GM19455 (cell line): Measurements from ENCODE around the gene KCTD1.

Source experiments
- ATAC-seq: cut with Tn5 transposase; IDR thresholded peaks from one replicate; pipeline ENCODE4 v1.9.1; 2021; ENCODE audit not compliant: unreplicated experiment

Gene KCTD1

GRCh38 chr18:26432651-26433424 lies 115.5 kb downstream of the KCTD1 start:
- no peak for ATAC-seq

- ATAC-seq, result no peak
Observed at GRCh38 chr18:26429535-26430226, 118.7 kb downstream of the KCTD1 start.

GRCh38 chr18:26425148-26425531 lies 123.2 kb downstream of the KCTD1 start:
- ATAC-seq, result no peak

- no peak for ATAC-seq
Observed at GRCh38 chr18:26424428-26425147, 123.8 kb downstream of the KCTD1 start.

GRCh38 chr18:26422472-26423162 lies 125.7 kb downstream of the KCTD1 start:
- peak; percentile 69 for ATAC-seq

GRCh38 chr18:26421931-26422330 lies 126.4 kb downstream of the KCTD1 start:
- no peak for ATAC-seq

GRCh38 chr18:26421503-26421902 lies 126.8 kb downstream of the KCTD1 start:
- no peak for ATAC-seq

- ATAC-seq, result no peak
Observed at GRCh38 chr18:26419746-26420145, 128.6 kb downstream of the KCTD1 start.

- ATAC-seq, result no peak
Observed at GRCh38 chr18:26418225-26418624, 130.1 kb downstream of the KCTD1 start.

GRCh38 chr18:26417190-26417589 lies 131.2 kb downstream of the KCTD1 start:
- ATAC-seq, result no peak

GRCh38 chr18:26416652-26417150 lies 131.7 kb downstream of the KCTD1 start:
- ATAC-seq, result no peak

GRCh38 chr18:26415631-26416030 lies 132.7 kb downstream of the KCTD1 start:
- no peak for ATAC-seq

GRCh38 chr18:26414901-26415440 lies 133.4 kb downstream of the KCTD1 start:
- ATAC-seq, result no peak

- ATAC-seq, result no peak
Observed at GRCh38 chr18:26409091-26409490, 139.3 kb downstream of the KCTD1 start.

GRCh38 chr18:26407736-26408601 lies 140.4 kb downstream of the KCTD1 start:
- no peak for ATAC-seq

GRCh38 chr18:26406854-26407517 lies 141.4 kb downstream of the KCTD1 start:
- no peak for ATAC-seq

GRCh38 chr18:26406324-26406723 lies 142.0 kb downstream of the KCTD1 start:
- no peak for ATAC-seq

GRCh38 chr18:26405190-26405801 lies 143.1 kb downstream of the KCTD1 start:
- peak; percentile 81 for ATAC-seq
